ENCODE data around the gene STX3. TPM values are rescaled to one million over a fixed set of nuclear protein-coding genes. Genes with fewer than 3 reads are reported as not detected.

Gene STX3
- total RNA-seq, 2 donors from 2014 or later = 20.8 to 58.5 TPM

- Histone ChIP-seq H3K4me1 (replicated peaks) (no peaks in the 10 kb centered on the region), H3K27me3 (replicated peaks; ENCODE audit: insufficient read depth) (no peaks in the 10 kb centered on the region), H3K36me3 (no peaks in the 10 kb centered on the region), H3K4me3 (no peak overlapping the region), H3K27ac (no peak overlapping the region), H3K9me3 (no peaks in the 10 kb centered on the region)
- 92% methylated on average over 4 of the region's 4 CpGs for WGBS
- intact Hi-C loops (cut with DNase I) = no loop called here
- TF ChIP-seq CTCF (IDR thresholded peaks at IDR 0.05) = no peak
- no peak for DNase-seq (ENCODE audit: low spot score)
Measured at GRCh38 chr11:59765068-59765735, 10.0 kb downstream of the STX3 start.

GRCh38 chr11:59766542-59767224 lies 11.5 kb downstream of the STX3 start:
- Histone ChIP-seq H3K9me3 (no peaks in the 10 kb centered on the region), H3K27me3 (replicated peaks; ENCODE audit: insufficient read depth) (no peaks in the 10 kb centered on the region), H3K36me3 (no peaks in the 10 kb centered on the region), H3K4me1 (replicated peaks) (no peaks in the 10 kb centered on the region), H3K4me3 (no peak overlapping the region), H3K27ac (no peak overlapping the region)
- TF ChIP-seq CTCF (IDR thresholded peaks at IDR 0.05) = no peak
- no peak for TF ChIP-seq POLR2A (IDR thresholded peaks at IDR 0.05)
- TF ChIP-seq POLR2AphosphoS5 (IDR thresholded peaks at IDR 0.05) = no peak
- no peak for DNase-seq (ENCODE audit: low spot score)
- WGBS = 96% methylated on average over 6 of the region's 6 CpGs
- intact Hi-C loops (cut with DNase I) = no loop called here

- TF ChIP-seq POLR2AphosphoS5 (IDR thresholded peaks at IDR 0.05) (no peak), POLR2A (IDR thresholded peaks at IDR 0.05) (no peak), CTCF (IDR thresholded peaks at IDR 0.05) (no peak)
- Histone ChIP-seq H3K27ac (no peak overlapping the region), H3K4me3 (no peak overlapping the region), H3K27me3 (replicated peaks; ENCODE audit: insufficient read depth) (no peaks in the 10 kb centered on the region), H3K36me3 (no peaks in the 10 kb centered on the region), H3K9me3 (no peaks in the 10 kb centered on the region), H3K4me1 (replicated peaks) (no peaks in the 10 kb centered on the region)
- no peak for DNase-seq (ENCODE audit: low spot score)
- WGBS = 90% methylated on average over 1 of the region's 1 CpG
- intact Hi-C loops (cut with DNase I) = no loop called here
Measured at GRCh38 chr11:59767225-59767611, 12.0 kb downstream of the STX3 start.

GRCh38 chr11:59769111-59769510 lies 13.9 kb downstream of the STX3 start:
- Histone ChIP-seq H3K4me3 (no peak overlapping the region), H3K4me1 (replicated peaks) (no peaks in the 10 kb centered on the region), H3K9me3 (no peaks in the 10 kb centered on the region), H3K36me3 (no peaks in the 10 kb centered on the region), H3K27me3 (replicated peaks; ENCODE audit: insufficient read depth) (no peaks in the 10 kb centered on the region), H3K27ac (no peak overlapping the region)
- intact Hi-C loops (cut with DNase I) = no loop called here
- DNase-seq (ENCODE audit: low spot score) = no peak
- TF ChIP-seq CTCF (IDR thresholded peaks at IDR 0.05) = no peak
- TF ChIP-seq POLR2A (IDR thresholded peaks at IDR 0.05) = no peak
- TF ChIP-seq POLR2AphosphoS5 (IDR thresholded peaks at IDR 0.05) = no peak
- 88% methylated on average over 7 of the region's 7 CpGs for WGBS

- WGBS = 93% methylated on average over 4 of the region's 4 CpGs
- no peak for DNase-seq (ENCODE audit: low spot score)
- no peak for TF ChIP-seq CTCF (IDR thresholded peaks at IDR 0.05)
- H3K4me3 ChIP-seq = no peak overlapping the region
- H3K36me3 ChIP-seq = no peaks in the 10 kb centered on the region
- H3K27ac ChIP-seq = no peak overlapping the region
- H3K27me3 ChIP-seq (replicated peaks; ENCODE audit: insufficient read depth) = no peaks in the 10 kb centered on the region
- intact Hi-C loops (cut with DNase I) = no loop called here
- no peaks in the 10 kb centered on the region for H3K9me3 ChIP-seq
- no peaks in the 10 kb centered on the region for H3K4me1 ChIP-seq (replicated peaks)
Measured at GRCh38 chr11:59769828-59770227, 14.7 kb downstream of the STX3 start.

Data from prostate gland (tissue), 2 donors.